Non-pigmented ciliary epithelial cell (primary cell): ENCODE results near the gene CTCFL.

Experiments used
- DNase-seq: peaks from one replicate; pipeline ENCODE4 v3.0.0-alpha.2; 2010; ENCODE audit warnings: low read depth

Gene CTCFL

GRCh38 chr20:57560554-57561355 is 35.8 kb upstream of the CTCFL start, which contains the start of gene PCK1:
TSS of gene PCK1 (plus strand) at chr20:57561110. CDS start at chr20:57561412, 302 bp downstream.
- no peak for DNase-seq

- no peak for DNase-seq
Measured at GRCh38 chr20:57559658-57560553, 35.0 kb upstream of the CTCFL start.

- DNase-seq: no peak
Measured at GRCh38 chr20:57559289-57559634, 34.3 kb upstream of the CTCFL start.

- no peak for DNase-seq
Measured at GRCh38 chr20:57558614-57559288, 33.8 kb upstream of the CTCFL start.

- DNase-seq: no peak
Measured at GRCh38 chr20:57557926-57558613, 33.1 kb upstream of the CTCFL start.

GRCh38 chr20:57556980-57557274 is 32.0 kb upstream of the CTCFL start:
- DNase-seq: no peak

DNA sequence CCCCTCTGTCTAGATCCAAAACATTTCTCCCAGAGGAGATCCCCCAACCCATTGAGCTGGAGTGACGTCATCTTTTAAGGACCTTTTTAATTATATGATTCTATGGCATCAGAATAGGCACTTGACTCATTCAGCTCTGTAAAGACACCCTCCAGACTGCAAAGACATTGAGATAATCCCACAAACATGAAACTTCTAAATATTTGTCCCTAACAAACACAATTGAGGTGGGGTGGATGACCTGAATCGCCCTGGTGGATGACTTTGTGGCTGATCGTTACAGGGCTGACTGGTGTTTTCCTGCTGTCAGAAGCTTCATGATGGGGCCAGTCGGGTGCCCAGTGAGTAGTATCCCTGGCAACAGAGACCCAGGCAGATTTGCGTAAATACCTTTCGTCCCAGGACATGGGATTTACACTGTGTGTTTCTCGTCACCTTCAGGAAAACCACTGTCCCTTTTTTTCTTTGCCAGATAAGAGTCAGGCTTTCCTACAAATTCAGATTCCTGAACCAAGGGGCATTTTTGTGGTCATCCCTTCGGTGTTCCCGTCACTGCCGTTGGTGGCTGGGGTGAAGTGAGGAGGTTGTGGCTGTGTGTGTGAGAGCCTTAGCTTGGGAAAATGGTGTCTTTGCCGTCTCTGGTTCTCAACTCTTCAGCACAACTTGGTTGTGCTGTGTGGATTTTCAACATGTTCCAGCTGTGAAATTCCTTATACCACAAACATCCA is 30.7 kb upstream of the CTCFL start:
- DNase-seq: no peak

GRCh38 chr20:57553376-57554018 is 28.6 kb upstream of the CTCFL start:
- DNase-seq: no peak

- DNase-seq: no peak
Measured at GRCh38 chr20:57552471-57552870, 27.5 kb upstream of the CTCFL start.

DNA sequence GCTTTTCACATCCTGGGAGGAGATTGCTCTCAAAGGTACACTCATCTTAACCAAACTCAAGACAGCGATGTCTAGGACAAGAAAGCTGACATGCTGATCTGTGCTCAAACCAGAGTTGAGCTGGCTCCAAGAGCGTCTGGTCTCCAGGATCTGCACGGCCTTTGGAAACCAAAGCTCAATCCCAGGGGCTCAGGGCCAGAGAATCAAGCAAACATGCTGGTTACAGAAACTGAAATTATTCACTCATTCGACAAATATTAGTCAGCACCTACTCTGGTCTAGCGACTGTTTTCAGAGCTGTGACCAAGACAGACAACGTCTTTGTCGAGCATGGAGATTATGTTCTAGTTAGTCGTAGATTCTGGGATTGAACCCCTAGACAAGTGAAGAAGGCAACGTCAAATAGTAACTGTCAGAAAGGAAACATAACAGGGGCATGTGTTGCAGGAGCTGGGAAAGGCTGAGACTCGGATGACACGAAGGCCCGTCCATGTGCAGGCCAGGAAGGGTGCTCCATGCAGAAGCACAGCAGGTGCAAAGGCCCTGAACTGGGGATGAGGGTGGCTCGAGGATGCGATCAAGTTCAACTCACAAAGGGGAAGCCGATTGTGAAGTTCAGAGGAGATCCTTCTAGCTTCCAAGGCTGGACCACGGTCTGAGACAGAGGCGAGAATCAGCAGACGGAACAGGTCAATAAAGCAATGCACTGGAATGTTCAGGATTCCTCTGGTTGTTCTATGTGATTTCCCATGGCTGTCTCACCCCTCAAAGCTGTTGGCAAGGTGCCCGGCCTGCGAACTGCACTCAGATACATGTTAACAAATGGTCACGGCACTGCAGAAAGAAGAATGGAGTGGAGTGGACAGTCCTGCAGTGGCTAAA is 23.5 kb upstream of the CTCFL start:
- no peak for DNase-seq

GRCh38 chr20:57546956-57547649 is 22.2 kb upstream of the CTCFL start:
- no peak for DNase-seq

- no peak for DNase-seq
Measured at GRCh38 chr20:57545927-57546662, 21.2 kb upstream of the CTCFL start.

DNA sequence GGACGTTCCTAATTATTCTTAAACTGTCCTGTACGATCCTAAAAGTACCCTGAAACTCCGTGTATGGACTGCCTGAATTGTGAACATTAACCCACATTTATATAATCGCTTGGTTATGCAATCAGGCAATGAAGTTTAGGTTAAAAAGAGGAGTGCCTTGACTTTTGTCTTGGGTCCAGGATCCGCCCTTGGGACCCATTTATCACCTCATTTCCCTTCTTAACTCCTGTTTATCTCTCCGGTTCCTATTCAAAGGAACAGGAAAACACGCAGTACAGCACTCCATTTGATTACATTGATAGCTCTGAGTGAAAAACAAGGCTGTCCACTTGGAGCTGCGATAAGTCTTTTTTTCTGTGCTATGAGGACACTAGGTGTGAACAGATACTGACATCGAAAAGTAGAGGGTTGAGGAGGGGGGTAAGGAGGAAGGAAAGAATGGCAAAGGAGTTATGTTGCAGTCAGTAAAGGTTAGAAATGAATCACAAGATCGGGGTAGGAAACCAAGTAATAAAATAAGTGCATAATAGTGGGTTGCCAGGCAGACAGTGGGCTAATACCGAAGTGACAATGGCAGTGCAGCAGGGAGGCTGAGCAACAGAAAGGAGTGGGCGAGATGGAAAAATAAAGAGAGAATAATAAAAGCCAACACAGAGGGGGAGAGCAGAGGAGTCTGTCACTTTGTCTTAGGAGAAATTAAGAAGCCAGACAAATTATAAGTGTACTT is 20.1 kb upstream of the CTCFL start:
- no peak for DNase-seq

GRCh38 chr20:57543754-57544153 is 18.8 kb upstream of the CTCFL start:
- no peak for DNase-seq

GRCh38 chr20:57540890-57541580 is 16.1 kb upstream of the CTCFL start:
- DNase-seq: no peak

GRCh38 chr20:57539889-57540288 is 14.9 kb upstream of the CTCFL start:
- DNase-seq: no peak

DNA sequence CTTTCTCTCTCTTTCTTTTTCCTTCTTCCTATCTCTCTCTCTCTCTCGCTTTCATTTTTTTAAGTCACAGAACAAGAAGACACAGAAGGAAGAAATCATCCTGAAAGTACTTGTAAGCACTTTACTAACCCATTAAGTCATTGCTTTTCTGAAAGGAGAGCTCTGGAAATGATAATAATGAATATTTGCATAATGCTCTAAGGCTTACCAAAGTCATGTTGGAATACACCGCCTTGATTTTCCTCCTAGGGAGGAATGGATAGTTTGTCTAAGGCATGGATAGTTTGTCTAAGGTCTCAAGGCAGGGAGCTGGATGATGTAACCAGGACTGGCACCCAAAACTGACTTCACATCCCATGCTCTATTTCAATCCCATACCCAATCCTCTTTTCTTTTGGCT is 12.9 kb upstream of the CTCFL start:
- no peak for DNase-seq
